ENCODE data around the gene HDAC11. TPM values are rescaled to one million over a fixed set of nuclear protein-coding genes. Genes with fewer than 3 reads are reported as not detected.

Gene HDAC11
- polyA plus RNA-seq, 10 donors: 11.6 to 18.0 (median 13.6) TPM

Other genes with a start within 250 kb of the HDAC11 start
- 10 to 100 TPM in 2 of 10 donors, 1 to 10 TPM in 8; 7.2 to 11.8 (median 8.5) TPM for gene NUP210, start 60.0 kb upstream of the HDAC11 start, polyA plus RNA-seq (ENCODE audit: insufficient read length in 10 of 10)
- 100 to 1,000 TPM in 1 of 10 donors, 10 to 100 TPM in 9; 27.1 to 107 (median 54.1) TPM for gene FBLN2, start 68.8 kb downstream of the HDAC11 start, polyA plus RNA-seq (ENCODE audit: insufficient read length in 10 of 10)

All from muscle of back (tissue), 10 donors.